ENCODE results near the gene RABL6.
"Not testable (repeated sequence)": the region's sequence is repeated elsewhere in the genome, so short reads cannot be mapped to it uniquely, and the experiment has no call there.

The RABL6 gene

GRCh38 chr9:136766410-136767120 is 41.2 kb upstream of the RABL6 start:
- CTCF ChIA-PET, result interaction anchor here (1.0 to 7.5 kb wide), 9 partner anchors 8 to 27 kb away, joined by 3 to 64 read pairs (median 6); partner anchors contain the start of gene LCN8
- H3K4me3 ChIP-seq (ENCODE audit: low read depth, low read length); POLR2A ChIA-PET; DNase-seq (ENCODE audit: low read depth, low spot score): not testable (repeated sequence)

GRCh38 chr9:136769710-136770191 is 38.0 kb upstream of the RABL6 start:
- DNase-seq (ENCODE audit: low read depth, low spot score), result no peak
- ChIA-PET POLR2A (no interaction called here), CTCF (interaction anchor here (0.7 to 7.5 kb wide), 10 partner anchors 8 to 27 kb away, joined by 3 to 64 read pairs (median 4); partner anchors contain the start of genes LCN10 and LCN8)
- H3K4me3 ChIP-seq (ENCODE audit: low read depth, low read length), result no peak overlapping the region
- TF ChIP-seq CTCF (IDR thresholded peaks at IDR 0.05; ENCODE audit: insufficient read depth, low read length, missing control alignments), result peak; percentile 63

GRCh38 chr9:136771907-136772415 is 35.8 kb upstream of the RABL6 start:
- H3K4me3 ChIP-seq (ENCODE audit: low read depth, low read length), result no peak overlapping the region
- CTCF ChIA-PET, result interaction anchor here (0.8 to 7.5 kb wide), 7 partner anchors 8 to 262 kb away, joined by 3 to 64 read pairs (median 3); partner anchors contain the start of gene LCN8
- POLR2A ChIA-PET, result no interaction called here
- TF ChIP-seq CTCF (IDR thresholded peaks at IDR 0.05; ENCODE audit: insufficient read depth, low read length, missing control alignments), result no peak
- DNase-seq (ENCODE audit: low read depth, low spot score), result no peak

- POLR2A ChIA-PET, result no interaction called here
- H3K4me3 ChIP-seq (ENCODE audit: low read depth, low read length), result no peak overlapping the region
- CTCF ChIA-PET, result interaction anchor here (1.2 to 7.5 kb wide), 5 partner anchors 12 to 261 kb away, joined by 3 to 64 read pairs (median 41); no protein-coding TSS in a partner anchor
- no peak for DNase-seq (ENCODE audit: low read depth, low spot score)
- TF ChIP-seq CTCF (IDR thresholded peaks at IDR 0.05; ENCODE audit: insufficient read depth, low read length, missing control alignments), result no peak
These were observed 34.2 kb upstream of the RABL6 start for GRCh38 chr9:136773386-136774044.

GRCh38 chr9:136774416-136775045 is 33.2 kb upstream of the RABL6 start:
- H3K4me3 ChIP-seq (ENCODE audit: low read depth, low read length), result no peak overlapping the region
- ChIA-PET POLR2A (no interaction called here), CTCF (interaction anchor here (1.1 to 6.5 kb wide), 6 partner anchors 8 to 19 kb away, joined by 3 to 60 read pairs (median 4); partner anchors contain the start of genes LCN8 and TMEM141)
- TF ChIP-seq CTCF (IDR thresholded peaks at IDR 0.05; ENCODE audit: insufficient read depth, low read length, missing control alignments), result no peak
- DNase-seq (ENCODE audit: low read depth, low spot score), result no peak

GRCh38 chr9:136775191-136775590 is 32.6 kb upstream of the RABL6 start:
- H3K4me3 ChIP-seq (ENCODE audit: low read depth, low read length), result no peak overlapping the region
- no peak for DNase-seq (ENCODE audit: low read depth, low spot score)
- no peak for TF ChIP-seq CTCF (IDR thresholded peaks at IDR 0.05; ENCODE audit: insufficient read depth, low read length, missing control alignments)
- ChIA-PET CTCF (interaction anchor here (1.1 to 6.5 kb wide), 6 partner anchors 9 to 18 kb away, joined by 3 to 60 read pairs (median 4); partner anchors contain the start of genes LCN8 and TMEM141), POLR2A (no interaction called here)

All from AG04449 (cell line).